SK-MEL-5 (cell line): ENCODE results near the gene EML5. TPM values are rescaled to one million over a fixed set of nuclear protein-coding genes. Genes with fewer than 3 reads are reported as not detected.
A peak's percentile ranks its signal among the peaks of the same experiment; 100 is the strongest.

Source experiments
- DNase-seq: peaks from one replicate; pipeline ENCODE4 v3.0.0-alpha.2; 2016; ENCODE audit warnings: low read depth, low spot score
- in situ Hi-C: cut with HindIII; loops from 2 replicates; pipeline ENCODE4 v1.10.0; 2016; ENCODE audit warnings: low sequenced_read_pairs, high pct_unique_total_duplicates, low pct_unique_long_range_greater_than_20kb
- total RNA-seq: library from RNA; depleted of rRNA; stranded (reverse); fragments of >200 nt; shearing (Covaris generic); gene quantifications from 2 replicates; pipeline ENCODE4 v1.2.3, GENCODE V29; 2014

EML5 gene
- total RNA-seq, 1 experiment from 2014 or later, result 0.16 TPM

DNA sequence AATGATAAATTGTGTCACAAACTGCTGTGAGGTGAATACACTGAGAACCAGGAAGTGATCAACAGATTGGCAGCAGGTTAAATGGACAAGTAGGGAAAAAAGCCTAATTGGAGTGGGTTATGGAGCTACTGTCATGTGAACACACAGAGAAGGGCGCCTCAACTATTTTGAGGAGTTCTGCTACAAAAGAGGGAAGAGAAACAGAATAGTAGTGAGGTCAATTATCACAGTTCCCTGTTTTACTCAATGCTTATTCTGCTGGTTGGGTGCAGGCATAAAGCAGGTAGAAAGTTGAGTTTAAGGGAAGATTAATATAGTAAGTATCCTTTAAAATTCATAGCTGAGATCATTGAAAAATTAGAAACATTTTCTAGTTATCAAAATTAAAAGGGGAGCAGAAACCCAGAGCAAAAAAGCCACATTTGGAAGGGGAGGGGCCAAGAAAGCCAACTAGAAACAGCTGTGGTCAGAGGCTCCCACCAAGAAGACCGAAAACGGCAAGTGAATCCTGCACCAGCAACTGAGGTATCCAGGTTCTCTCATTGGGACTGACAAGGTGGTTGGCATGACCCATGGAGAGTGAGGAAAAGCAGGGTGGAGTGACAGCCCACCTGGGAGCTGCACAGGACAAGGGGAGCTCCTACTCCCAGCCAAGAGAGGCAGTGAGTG, 124.2 kb downstream of the EML5 start:
- DNase-seq, result no peak
- in situ Hi-C loops, result no loop called here

DNA sequence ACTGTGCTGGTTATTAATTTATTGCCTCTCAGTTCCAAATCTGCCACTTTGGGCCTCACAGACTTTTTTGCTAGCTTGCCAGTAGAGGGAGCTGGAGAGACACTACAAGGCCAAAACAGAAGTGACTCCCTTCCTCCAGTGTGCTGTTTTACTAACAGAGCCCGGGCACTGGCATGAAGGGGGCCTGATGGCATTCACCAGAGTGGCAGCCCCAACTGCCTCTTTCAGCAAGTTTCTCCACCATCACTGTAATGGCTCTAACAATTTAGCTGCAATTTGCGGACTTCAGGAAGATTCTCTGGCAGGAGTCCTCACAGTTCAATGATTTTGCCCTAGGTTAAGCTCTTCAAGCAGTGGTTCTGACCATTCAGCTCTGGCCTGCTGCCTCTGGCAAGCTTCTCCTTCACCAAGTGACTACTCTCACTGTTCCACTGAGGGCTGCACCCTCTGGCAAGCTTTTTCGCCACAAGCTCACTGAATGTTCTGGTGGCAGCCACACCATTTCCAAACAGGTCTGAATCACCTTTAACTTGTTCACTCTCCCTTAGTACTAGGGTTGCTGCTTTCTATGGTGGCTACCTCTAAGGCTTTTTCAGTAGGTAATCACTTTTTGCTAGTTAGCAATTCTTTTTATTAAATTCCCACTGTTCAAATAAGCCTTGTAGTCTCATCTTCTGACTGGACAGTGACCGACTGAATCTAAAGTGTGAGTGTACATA, 125.0 kb downstream of the EML5 start:
- in situ Hi-C loops, result no loop called here

DNA sequence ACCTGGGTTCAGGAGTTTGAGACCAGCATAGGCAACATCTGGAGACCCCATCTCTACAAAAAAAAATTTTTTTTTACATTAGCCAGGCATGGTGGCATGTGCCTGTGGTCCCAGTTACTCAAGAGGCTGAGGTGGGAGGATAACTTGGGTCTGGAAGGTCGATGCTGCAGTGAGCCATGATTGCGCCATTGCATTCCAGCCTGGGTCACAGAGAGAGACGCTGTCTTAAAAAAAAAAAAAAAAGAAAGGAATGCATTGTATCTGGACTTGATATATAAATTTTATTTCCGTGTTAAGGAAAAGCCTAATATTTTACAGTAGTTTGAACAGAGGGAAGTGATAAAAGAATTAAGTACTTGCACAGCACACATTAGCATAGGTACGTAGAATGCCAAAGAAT, 132.7 kb downstream of the EML5 start:
- DNase-seq, result no peak
- in situ Hi-C loops, result no loop called here

More for the DNA sequence above, 125.0 kb downstream of the EML5 start:
- DNase-seq, result peak; percentile 87

DNA sequence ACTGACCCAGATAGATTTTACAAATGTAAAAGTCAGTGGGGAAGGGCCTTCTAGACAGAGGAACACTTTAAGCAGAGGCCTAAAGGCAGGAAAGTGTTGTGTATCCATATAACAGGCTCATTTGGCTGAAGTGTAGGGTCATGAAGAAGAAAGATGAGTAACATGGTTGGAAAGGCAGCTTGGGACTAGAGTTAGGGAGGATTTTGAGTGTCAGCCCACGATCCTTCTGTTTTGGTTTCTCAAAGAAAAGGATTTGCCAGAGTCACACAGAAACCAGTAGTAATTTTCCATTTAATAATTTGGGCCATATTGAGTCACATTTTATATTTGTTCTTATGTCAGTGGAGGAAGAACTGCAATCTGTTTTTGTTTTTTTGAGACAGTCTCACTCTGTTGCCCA, 153.5 kb downstream of the EML5 start:
- no peak for DNase-seq
- in situ Hi-C loops, result no loop called here

DNA sequence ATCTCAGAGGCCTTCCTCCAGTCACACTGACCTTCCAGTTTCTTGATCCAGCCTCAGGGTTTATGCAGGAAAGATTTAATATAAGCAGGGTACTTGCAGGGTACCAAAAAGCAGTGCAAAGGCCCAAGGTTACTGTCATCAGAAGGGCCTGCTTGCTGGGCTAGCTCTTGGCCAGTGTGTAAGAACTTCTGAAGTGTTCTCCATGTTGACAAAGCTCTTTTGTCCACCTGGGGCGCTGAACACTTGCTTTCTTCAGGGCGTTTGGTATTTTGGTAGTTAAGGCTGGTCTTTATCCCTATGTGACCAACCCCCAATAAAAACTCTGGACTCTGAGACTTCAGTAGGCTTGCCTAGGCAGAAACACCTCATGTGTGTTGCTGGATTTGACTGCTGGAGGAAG, 160.2 kb downstream of the EML5 start:
- no peak for DNase-seq
- in situ Hi-C loops, result no loop called here

DNA sequence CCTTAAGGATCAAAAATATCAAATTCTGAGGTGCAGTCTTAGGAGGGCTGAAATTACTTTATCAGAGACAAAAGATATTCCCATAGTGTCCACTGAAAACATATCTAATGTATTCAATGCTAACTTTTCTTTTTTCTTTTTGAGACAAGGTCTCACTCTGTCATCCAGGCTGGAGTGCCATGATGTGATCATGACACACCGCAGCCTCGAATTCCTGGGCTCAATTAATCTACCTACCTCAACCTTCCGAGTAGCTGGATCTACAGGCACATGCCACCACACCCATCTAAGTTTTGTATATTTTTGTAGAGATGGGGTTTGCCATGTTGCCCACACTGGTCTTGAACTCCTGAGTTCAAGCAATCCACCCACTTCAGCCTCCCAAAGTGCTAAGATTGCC, 161.7 kb downstream of the EML5 start:
- no peak for DNase-seq
- in situ Hi-C loops, result no loop called here

- DNase-seq, result no peak
These were observed 162.2 kb downstream of the EML5 start for GRCh38 chr14:88630565-88630964.

GRCh38 chr14:88628462-88628861, 164.3 kb downstream of the EML5 start:
- in situ Hi-C loops, result no loop called here
- DNase-seq, result no peak

More at GRCh38 chr14:88630565-88630964, 162.2 kb downstream of the EML5 start:
- in situ Hi-C loops, result no loop called here

- in situ Hi-C loops, result no loop called here
- no peak for DNase-seq
These were observed 164.7 kb downstream of the EML5 start for GRCh38 chr14:88628033-88628432.

DNA sequence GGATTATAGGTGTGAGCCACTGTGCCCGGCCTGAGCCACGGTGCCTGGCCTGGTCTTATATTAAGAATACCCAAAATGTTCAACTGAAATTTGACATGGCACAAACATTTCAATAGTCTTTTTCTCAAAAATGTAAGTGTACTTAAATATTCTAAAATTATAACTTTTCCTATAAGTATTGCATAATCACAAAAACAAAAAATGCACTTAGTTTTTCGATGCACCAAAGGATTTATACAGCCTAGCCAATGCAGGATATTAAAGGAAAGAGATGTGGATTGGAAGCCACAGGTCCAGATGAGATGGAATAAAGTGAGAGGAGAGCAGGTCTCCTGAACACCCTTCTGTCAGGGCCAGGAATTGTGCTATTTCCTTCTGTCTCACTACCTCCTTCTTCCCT, 167.1 kb downstream of the EML5 start:
- in situ Hi-C loops, result no loop called here

DNA sequence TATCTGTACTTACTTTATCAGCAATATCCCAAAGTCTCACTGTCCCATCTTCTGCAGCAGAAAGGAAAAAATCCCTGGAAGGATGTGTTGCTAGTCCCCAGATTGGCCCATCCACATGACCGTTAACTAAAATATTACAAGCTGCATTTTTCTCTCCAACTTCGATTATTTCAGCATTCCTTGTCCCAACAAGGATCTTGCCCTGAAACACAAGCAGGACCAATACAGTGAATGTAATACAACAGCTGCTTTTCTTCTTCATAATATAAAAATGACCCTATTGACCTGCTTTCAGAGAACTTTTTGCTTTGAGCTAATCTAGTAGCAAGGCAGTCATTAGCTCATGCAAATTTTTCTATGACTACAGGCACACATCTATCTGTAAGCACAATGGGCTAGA, 171.7 kb downstream of the EML5 start:
- DNase-seq, result no peak
- in situ Hi-C loops, result no loop called here

More for the DNA sequence above, 167.1 kb downstream of the EML5 start:
- no peak for DNase-seq

DNA sequence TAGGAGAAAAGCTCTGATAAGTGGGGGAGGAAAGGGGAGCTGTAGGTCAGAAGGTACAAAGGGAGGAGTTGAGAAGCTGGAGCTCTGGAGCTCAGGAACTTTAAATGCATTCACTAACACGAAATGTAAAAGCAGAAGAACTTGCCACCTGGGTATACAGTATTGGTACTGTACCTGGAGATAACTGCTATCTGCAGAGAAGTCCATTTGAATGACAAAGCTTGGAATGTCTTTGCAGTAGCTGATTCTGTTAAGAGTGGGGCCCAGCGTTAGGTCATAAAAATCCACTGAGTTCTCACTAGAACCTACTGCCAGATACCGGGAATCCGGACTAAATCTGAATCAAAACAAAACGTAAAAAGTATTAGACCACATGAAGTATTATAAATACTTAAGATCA, 174.3 kb downstream of the EML5 start:
- DNase-seq, result no peak

GRCh38 chr14:88617479-88617878, 175.3 kb downstream of the EML5 start:
- in situ Hi-C loops, result no loop called here
- DNase-seq, result no peak

More for the DNA sequence above, 174.3 kb downstream of the EML5 start:
- in situ Hi-C loops, result no loop called here

DNA sequence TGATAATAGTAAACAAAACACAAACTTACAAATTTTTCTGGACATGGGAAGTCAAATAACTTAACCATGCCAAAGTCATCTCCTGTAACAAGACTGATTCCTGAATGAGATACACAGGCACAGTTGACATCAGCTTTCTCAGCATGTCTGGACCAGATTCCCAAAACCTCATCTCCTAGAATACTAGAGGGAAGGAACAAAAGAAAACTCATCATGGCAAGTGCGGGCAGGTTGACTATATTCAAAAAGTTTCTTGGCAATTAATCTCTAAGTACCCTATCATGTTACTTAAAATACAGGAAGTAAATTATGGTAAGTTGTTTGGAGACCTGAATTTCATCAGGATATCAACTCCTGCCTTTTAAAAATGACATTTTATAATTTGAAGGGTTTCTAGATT, 176.1 kb downstream of the EML5 start:
- DNase-seq, result no peak
- in situ Hi-C loops, result no loop called here

- no peak for DNase-seq
- in situ Hi-C loops, result no loop called here
These were observed 178.4 kb downstream of the EML5 start for GRCh38 chr14:88614218-88614907.

DNA sequence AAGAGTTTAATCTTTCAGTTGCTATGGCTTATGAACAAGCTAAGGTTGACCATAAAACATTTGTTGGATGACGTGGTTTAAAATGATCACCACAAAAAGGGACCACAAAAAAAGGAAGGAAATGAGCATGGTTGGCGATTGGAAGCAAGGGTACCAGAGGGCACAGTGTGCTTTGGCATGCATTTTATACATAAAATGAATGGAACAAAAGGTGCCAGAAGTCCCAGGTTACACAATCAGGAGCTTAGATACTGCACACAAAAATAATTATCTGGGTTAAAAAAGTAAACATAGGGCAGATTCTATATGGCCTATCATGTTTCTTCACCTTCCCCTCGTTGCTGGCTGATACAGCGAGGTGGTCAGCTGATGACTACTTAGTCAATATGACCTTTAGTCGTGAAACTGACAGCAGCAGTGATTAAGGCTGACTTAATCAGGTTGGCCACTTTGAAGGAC, 179.2 kb downstream of the EML5 start:
- in situ Hi-C loops, result no loop called here
- DNase-seq, result no peak

- DNase-seq, result no peak
- in situ Hi-C loops, result no loop called here
These were observed 179.8 kb downstream of the EML5 start for GRCh38 chr14:88612981-88613380.

DNA sequence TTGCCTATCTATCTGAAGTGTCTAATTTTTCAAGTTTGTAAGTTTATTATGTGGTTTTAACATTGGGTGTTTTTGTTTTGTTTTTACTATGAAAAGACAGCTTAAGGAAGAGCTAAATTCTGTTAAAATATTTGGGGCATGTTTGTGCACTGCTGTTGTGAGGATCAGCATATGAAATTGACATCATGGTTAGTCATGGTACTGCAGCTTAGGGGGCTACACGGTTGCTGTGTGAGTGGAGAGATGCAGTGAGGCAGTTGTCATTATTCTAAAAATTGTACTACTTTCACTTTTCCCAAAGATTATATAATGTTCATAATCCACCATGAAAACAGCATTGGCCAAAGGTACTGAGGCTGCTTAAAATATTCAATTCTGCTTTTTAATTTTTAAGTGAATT, 180.9 kb downstream of the EML5 start:
- DNase-seq, result no peak
- in situ Hi-C loops, result no loop called here

DNA sequence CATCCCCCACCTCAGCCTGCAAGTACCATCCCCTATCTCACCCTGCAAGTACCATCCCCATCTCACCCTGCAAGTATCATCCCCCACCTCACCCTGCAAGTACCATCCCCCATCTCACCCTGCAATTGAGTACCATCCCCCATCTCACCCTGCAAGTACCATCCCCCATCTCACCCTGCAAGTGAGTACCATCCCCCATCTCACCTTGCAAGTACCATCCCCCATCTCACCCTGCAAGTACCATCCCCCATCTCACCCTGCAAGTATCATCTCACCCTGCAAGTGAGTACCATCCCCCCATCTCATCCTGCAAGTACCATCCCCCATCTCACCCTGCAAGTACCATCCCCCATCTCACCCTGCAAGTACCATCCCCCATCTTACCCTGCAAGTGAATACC, 184.9 kb downstream of the EML5 start:
- in situ Hi-C loops, result no loop called here
- no peak for DNase-seq
